Measurements from ENCODE around the gene CAPSL.
"Not testable (repeated sequence)": the region's sequence is repeated elsewhere in the genome, so short reads cannot be mapped to it uniquely, and the experiment has no call there.

The CAPSL gene

DNA sequence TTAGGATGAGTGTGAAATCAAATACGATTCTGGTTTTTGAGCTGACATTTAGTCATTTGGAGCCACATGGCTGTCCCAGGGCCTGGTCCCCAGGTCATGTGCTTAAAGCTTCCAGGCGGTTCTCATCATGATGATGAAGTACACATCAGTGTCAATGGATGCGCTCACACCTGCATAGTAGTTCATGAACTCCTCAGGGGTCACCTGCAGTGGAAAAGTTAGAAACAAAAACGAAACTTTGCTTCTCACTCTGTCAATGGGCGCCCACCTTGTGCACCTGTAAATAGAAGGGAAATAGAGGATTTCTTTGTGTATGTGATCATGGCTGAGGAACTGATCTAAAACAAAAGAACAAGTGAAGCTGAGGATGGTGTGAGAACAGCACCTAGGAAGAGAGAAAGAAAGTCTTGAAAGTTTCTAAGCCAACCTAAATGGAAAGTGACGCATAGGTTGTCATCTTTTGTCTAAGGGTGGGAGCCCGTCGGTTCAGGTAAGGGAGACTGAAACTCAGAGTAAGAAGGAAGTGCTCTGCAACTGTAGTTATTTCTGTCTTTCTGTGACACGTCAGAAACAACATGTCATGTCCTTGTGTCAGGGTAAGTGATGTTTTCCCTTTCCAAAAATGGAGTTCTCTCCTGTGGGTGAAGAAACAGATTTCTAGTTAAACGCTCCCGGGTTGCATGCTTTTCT, 33.8 kb downstream of the CAPSL start:
- peak; percentile 25 for DNase-seq

DNA sequence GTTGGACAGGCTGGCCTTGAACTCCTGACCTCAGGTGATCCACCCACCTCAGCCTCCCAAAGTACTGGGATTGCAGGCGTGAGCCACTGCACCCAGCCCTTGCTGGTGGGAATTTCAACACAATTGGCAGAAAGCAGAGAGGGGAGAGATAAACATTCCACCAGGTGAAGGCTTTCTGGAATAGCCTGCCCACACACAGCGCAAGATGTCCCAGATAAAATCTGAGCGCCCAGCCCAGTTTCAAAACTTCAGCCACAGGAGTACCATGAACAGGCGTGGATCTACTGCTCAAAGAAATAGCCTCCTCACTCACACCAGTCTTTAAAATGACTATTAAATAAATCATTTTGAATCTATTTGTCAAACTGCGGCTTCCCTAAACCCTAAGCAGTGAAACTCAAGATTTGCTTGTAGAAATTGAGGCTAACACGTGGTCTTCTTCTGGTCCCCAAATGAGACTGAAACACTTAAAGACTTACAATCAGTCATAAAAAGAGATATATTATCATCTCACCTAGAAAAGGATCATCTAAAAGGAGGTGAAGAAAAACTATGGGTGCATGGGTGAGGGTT, 34.7 kb downstream of the CAPSL start:
- no peak for DNase-seq

DNA sequence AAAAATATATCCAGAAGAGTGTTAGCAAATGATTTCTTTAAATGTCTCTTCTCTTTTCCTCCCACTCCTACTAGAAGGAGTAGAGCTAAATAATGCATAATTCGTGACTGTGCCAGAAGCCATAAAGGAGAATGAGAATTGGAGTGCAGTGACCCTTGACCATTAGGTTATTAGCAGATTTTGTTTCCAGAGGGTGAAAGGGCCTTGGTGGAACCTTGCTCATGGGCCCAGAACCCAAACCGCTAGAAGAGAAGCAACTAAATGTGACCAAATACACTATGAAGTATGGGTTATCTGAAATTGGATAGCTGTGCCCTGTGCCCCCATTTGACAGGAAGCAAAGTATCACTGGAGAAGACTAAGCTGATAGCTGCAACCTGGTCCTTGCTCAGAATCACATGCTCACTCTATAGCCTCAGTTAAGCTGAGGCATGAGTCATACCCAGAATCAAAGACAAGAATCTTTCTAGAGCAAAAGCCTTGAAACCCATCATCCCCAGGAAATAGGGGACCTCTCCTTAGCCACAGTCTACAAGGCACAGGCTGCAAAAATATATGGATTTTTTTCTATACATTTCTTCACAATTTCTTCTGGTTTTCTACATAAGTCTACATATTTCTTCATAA, 36.3 kb downstream of the CAPSL start:
- DNase-seq: no peak

DNA sequence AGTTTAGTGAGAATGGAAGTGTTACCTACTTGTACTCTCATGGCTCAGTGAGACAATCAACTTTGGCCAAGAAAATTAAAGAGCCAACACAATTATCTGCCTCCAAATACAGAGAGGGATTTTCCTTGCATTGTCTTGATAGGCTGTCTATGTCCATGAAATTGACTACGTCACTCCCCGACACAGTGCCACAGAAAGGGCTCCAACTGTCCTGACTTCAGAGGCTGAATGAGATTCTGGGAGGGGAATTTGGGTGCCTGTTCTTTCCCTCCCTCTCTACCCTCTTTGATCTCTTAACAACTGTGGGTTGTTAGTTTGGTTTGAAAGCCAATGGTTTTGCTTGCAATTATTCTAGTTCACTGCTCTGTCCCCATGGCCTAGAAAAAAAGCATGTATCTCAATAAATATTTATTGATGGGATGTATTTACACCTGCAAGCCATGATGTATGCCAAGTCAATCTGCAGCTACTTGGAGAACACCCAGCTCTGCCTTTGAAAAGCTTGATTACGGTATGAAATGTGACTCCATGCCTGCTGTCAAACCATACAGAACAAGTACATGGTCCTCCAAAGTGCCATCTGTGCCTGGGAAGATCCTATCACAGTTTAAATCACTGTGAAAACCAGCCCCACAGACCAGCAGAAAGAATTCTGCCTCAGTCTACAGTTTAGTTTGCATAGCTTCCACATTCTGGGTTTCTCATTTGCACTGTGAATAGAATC, 37.3 kb downstream of the CAPSL start:
- DNase-seq: no peak

DNA sequence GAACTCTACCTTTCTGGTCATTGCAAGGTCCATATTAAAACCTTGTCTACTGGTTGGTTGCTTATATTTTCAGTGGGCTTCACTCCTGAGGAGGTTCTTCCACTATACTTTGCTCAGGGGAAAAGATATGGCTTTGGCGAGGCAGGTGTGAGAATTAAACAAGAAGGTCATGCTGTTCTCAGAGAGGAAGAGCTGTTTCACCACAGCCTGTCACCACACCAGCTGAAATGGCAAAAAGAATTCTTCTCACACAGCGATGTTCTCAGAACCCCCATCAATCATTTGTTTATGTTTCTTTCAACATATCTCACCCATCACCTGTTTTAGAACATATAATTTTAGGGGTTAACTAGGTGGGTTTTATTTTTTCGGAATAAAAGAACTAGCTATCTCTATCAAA, 38.6 kb downstream of the CAPSL start:
- no peak for DNase-seq

DNA sequence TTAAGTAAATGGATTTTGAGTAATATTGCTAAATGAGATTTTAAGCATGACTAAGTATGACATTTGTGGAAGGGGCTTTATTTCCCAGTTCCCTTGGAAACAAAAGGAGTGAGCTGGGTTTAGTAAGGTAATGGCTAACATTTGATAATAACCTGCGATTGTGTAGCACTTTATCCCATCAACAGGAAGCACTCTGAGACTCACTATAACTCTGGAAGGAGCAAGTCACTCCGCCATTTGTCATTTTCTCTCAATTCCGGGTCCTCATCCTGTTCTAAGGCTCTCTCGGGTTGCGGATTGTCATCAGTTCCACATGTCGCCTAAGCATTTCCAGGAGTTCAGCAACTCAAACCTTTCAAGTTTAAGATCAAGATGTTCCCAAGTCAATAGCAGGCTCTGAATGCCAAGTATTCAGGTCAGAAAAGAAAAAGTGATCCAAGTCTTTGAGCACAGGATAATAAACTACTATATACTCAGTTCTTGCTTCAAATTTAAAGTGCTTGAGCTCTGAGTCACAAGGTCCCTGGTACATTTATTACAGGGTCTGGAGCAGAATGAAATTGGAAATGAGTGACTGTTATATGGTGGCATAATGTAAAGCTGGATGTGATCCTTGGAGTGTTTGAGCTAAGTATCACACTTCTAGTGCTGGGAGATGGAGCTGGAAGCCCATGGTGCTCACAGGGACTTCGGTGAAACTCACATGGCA, 39.3 kb downstream of the CAPSL start:
- DNase-seq: no peak

DNA sequence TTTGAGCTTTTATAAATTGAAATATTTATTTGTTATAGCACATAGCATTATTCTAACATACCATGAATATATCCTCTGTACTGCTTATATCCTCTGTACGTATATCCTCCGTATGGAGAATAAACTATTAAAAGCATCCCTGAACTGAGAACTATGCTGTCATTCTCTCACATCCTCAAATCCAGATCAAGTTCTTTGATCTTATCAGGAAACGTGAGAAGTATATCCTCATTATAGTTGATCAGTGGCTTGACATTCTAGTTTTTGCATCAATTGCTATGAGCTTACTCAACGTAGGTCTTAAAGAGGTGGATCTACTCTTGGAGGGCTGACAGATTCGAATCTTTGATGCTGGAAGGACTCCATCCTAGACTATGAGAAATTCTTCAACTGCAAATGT, 44.3 kb downstream of the CAPSL start:
- no peak for DNase-seq

DNA sequence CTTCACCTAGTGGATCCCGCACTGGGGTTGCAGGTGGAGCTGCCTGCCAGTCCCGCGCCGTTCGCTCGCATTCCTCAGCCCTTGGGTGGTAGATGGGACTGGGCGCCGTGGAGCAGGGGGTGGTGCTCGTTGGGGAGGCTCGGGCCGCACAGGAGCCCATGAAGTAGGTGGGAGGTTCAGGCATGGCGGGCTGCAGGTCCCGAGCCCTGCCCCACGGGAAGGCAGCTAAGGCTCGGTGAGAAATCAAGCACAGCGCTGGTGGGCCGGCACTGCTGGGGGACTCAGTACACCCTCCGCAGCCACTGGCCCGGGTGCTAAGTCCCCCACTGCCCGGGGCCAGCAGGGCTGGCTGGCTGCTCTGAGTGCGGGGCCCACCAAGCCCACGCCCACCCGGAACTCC, 45.6 kb downstream of the CAPSL start:
- DNase-seq: not testable (repeated sequence)

DNA sequence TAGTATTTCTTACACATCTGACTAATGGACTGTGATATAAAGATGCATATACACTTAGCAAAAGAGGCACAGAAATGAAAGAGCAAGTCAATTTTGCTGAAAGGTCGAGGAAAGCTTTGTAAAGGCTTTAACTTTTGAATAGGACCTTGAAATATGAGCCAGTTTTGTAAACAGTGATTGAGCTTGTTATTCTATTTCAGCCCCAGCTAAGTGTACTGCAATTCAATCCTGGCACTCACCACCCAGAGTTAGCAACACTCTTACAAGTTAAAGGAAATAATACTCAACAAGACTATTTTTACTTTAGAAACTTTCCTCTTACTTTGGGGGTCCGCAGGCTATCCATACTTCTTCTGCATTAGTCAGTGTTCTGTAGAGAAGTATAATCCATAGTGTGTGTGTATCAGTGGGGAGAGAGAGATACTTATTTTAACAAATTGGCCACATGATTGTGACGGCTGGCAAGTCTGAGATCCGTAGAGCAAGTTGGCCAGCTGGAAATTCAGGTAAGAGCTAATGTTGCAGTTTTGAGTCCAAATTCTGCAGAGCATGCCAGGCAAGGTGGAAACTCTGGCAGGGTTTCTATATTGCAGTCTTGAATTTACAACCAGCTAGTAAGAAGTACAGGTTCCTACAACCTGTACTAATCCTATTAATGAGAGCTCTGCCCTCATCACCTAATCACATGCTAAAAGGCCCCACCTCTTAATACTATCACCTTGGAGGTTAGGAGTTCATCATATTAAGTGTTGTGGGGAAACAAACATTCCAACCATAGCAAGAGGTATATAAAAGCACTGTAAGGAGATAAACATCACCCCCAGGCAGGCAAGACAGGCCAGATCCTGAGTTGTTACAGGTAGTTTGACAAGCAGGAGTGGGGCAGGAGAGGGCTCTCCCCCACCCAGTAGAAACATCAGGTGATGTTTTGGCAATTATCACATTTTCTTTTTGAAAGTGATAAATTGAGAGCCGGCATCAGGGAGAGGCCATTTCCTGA, 48.1 kb downstream of the CAPSL start:
- DNase-seq: no peak

DNA sequence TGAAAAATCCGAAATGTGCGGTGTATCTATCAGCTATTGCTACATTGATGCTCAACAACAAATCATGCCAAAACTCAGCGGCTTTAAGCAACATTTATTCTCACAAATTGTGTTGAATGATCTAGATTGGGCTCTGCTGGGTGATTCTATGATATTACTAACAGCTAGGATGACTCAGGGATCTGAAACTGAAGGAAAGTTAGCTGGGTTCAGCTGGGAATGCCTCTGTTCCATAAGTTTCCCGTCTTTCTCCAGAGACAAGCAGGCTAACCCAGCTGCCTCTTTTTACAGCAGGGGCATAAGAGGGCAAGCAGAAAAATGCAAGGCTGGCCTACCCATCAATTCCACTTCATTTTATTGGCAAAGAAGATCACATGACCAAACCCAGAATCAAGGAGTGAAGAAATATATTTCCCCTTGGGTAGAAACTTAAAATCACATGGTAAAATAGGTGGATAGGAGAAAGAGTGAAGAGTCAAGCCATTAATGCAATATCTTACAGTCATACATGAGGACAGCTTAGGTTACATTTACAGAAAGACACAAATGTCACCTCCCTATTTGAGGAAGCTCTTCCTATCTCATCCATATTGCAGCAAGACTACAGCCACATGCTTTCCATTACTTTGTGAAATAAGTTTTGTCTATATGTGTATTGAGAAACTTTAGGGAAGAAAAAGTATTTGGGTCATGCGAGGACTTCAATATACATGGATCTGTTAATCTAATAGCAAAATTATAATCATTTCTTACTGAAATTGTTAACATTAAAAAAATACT, 50.9 kb downstream of the CAPSL start:
- DNase-seq: no peak

DNA sequence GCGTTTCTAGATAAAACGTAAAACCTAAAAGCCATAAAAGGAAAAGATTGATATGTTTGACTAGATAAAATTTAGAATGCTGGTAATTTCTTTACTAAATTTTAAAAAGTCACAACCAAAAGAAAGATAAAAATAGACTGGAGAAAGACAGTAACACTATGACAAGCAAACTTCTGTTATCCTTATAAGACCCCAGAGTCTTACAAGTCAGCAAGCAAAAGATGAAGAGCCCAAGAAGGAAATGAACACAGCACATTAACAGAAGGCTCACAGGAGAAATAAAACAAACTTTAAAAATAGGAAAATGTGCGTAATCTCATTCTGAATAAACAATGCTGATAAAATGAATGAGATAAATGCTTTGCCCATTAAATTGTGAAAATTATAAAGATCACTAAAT, 52.0 kb downstream of the CAPSL start:
- DNase-seq: no peak

DNA sequence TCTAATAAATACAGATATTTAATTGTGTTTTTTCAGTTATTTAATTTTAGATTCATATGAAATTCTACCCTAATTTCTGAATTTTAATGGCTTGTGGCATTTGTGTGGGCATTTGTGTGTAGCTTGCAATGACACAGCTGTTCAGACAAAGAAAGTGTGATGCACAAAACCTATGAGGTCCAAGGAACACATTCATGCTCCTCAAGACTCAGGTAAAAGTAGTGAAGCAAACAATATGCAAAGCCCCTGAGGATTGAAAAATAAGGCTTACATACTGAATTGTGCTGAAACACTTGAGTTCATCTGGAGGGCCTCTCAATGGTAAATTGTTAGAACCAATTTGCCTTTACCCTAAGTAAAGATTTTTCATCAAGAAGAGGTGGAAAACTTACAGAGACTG, 53.6 kb downstream of the CAPSL start:
- DNase-seq: no peak

DNA sequence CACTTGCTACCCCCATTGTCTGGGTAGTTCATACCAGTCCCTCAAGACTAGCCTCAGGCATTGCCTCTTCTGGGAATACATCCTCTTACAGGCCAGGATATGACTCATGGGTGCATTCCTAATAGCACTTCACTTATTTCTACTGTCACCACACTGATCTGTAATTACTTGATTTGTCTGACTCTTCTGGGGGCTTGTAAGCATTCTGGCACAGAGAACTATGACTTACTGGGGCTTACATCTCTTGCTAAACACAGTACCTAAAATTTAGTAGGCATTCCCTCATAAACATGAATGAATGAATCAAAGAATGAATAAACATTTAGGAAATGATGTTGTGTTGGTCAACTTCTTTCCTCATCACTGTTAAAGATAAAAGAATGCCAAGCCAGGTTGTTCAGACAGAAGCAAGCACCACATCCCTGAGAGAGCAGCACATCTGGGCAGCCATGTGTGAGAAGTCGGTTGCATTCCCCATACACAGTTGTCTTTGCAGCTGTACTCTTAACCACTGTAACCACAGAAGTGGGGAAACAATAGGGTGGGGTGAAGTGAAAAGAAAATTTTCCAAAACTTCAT, 54.1 kb downstream of the CAPSL start:
- no peak for DNase-seq

DNA sequence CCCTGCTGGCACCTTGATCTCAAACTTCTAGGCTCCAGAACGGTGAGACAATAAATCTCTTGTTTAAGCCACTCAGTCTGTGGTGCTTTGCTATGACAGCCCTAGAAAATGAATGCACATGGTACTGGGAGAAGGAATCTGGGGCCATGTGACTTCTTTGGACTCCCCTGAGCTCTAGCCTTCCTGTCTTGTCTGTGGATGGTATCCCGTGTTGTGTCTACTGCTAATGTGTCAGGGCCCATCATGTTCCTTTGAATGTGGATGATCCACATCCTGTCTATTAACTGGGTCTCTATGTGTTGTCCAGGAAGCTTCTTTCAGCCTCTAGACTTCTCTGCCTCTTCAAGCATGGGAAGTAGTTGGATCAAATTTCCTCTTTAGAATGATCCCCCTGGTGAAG, 56.7 kb downstream of the CAPSL start:
- no peak for DNase-seq

DNA sequence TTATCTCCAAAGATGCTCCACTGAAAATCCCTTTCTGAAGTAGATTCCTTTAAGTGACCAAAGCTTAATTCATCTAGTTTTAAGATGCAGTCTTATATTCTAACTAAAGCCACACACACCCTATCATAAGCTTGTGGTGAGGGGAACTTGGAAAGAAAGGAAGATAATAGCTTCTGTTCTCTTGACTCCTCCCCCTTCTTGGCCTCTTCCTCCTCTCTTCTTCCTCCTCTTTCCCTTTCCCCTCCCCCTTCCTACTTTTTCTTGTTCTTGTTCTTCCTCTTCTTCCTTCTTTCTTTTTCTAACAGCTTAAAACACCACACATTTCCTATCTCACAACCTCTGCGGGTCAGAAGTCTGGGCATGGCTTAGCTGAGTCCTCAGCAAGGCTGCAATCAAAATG, 58.3 kb downstream of the CAPSL start:
- no peak for DNase-seq

DNA sequence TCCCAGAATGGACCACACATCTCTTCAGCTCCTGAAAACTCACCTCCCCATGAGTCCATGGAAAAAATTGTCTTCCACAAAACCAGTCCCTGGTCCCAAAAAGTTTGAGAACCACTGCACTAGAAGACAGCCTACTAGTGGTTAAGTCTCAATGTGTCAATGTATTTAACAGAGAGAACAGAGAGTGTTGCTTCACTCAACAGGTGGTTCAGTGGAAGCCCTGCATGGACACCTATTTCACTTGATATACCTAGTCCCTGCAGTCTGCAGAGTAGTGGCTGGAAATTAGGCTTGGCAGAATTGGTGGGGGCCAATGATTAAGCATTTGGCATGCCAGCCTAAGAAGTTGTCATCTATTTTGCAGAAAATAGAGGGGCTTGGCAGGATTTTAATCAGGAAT, 58.8 kb downstream of the CAPSL start:
- no peak for DNase-seq

DNA sequence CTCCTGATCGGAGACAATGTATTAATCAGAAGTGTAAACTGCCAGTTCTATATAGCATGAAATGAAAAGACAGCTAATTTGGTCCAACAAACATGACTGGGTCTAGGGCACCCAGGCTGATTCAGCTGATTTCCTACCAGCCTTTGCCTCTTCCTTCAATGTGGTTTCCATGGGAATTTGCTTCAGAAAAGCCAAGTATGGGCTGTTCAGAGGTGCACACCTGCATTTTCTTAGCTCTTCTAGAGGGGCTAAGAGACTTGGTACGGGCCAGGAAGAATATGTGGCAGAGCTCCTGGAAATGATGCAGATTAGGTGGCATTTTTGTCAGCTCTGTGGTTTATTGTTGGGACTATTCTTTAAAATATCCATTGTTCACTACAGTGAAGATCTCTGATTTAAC, 59.3 kb downstream of the CAPSL start:
- DNase-seq: no peak

DNA sequence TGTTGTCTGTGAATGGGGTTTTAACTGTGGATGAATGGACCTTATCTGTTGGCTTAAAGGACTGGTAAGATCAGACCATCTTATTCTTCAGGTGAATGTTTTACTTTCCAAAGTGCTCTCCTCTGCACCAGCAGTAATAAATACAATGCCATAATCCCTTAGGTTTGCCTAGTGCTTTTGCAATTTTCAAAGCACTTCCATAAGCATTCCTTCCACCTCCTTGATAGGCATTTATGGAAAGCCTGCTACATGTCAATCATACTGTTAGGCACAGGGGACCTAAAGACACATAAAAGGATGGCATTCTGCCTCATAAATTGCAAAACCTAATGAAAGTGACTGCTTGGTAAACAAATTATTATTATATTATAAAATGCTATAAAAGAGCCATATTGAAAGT, 60.3 kb downstream of the CAPSL start:
- DNase-seq: no peak

DNA sequence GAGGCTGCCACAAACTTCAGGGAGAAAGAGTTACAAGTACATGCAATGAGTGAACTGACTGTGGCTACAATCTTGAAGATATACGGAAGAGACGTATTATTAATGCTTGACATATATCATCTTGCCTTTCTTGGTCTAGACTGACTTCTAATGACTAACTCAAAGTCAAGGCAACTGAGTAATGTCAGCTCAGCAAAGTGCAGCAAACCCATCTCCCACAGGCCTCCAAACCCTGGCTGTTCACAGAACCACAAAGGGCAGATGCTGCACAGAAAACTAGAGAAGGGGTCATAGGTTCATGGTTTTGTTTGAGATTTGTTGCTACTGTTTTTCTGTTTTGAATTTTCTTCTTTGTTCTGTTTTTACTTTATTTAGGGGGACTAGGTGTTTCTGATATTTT, 60.8 kb downstream of the CAPSL start:
- DNase-seq: no peak

DNA sequence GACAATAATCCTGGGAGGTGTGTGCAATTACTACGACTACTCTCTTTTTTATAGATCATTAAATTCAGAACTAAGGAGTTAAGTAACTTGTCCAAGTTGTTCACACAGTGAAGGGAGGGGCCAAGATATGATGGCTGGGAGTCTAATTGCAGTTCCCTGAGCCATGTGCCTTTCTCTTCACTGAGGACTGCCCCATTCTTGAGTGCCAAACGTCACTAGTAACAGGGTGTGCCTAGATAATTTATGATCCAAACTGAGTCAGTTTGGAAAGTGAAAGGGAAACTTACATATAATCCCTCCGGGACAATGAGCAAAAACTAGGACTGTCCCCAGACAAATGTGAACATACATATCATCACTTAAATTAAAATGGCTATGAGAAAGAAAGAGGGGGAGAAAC, 61.5 kb downstream of the CAPSL start:
- no peak for DNase-seq

DNA sequence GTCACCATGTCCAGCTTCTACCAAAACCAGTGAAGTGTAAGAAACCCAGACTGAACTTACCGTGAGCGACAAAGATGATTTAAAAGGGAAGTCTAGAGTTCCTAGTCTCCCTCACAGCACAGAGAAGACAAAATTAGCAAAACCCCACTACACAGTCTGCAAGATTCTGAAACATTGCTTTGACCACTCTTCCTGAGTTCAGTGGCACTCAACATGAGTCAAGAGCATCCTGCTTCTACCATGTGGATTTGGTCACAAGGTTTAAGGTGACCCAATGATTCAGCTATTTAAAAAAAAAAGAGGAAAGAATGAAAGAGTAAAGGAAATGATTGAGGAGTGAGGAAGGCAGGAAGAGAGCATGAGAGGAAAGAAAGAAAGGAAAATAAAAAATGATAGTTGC, 62.0 kb downstream of the CAPSL start:
- DNase-seq: no peak
